DOHH2 (cell line): ENCODE data around the gene HMG20B.

Experiments used
- CTCF ChIP-seq: fragments of 200-600 bp; sonication (generic); IDR thresholded peaks from one replicate; pipeline ENCODE4 v1.5.1; 2014; ENCODE audit warnings: antibody characterized with exemption, mild to moderate bottlenecking, low read depth, low read length; ENCODE audit not compliant: poor library complexity, severe bottlenecking
- EZH2phosphoT487 ChIP-seq: fragments of 200-600 bp; sonication (generic); IDR thresholded peaks from 2 replicates; pipeline ENCODE4 v1.6.1; 2017; ENCODE audit warnings: borderline replicate concordance, mild to moderate bottlenecking, antibody characterized with exemption, low read length, moderate library complexity, mixed read lengths

DNA sequence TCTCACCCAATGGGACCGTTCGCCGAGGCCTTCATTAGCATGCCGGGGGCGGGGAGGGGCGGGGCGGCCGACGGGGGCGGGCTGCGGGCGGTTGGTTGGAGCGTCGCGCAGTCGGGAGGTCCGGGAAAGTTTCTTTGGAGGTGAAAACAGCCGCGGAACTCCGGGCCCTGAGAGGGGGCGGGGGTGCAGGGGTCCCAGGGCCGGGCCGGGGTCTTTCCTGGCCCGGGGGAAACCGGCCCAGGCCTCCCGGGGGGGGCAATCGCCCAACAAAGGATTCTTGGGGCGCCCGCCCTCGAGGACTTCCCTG is at the start of gene HMG20B:
- TF ChIP-seq EZH2phosphoT487 (no peak), CTCF (no peak)
